HG03432 (cell line): ENCODE measurements around the gene MPP3.

ENCODE experiments used
- ATAC-seq: cut with Tn5 transposase; IDR thresholded peaks from one replicate; pipeline ENCODE4 v1.9.1; 2021; ENCODE audit warnings: mild to moderate bottlenecking, moderate library complexity; ENCODE audit not compliant: unreplicated experiment

The MPP3 gene

GRCh38 chr17:43774304-43775250 is 58.4 kb downstream of the MPP3 start:
- ATAC-seq: no peak

GRCh38 chr17:43772877-43773648 is 59.9 kb downstream of the MPP3 start:
- ATAC-seq: no peak

- ATAC-seq: no peak
Observed at GRCh38 chr17:43771463-43771862, 61.5 kb downstream of the MPP3 start.

- ATAC-seq: no peak
Observed at GRCh38 chr17:43770957-43771356, 62.0 kb downstream of the MPP3 start.

GRCh38 chr17:43769859-43770258 is 63.1 kb downstream of the MPP3 start:
- no peak for ATAC-seq

DNA sequence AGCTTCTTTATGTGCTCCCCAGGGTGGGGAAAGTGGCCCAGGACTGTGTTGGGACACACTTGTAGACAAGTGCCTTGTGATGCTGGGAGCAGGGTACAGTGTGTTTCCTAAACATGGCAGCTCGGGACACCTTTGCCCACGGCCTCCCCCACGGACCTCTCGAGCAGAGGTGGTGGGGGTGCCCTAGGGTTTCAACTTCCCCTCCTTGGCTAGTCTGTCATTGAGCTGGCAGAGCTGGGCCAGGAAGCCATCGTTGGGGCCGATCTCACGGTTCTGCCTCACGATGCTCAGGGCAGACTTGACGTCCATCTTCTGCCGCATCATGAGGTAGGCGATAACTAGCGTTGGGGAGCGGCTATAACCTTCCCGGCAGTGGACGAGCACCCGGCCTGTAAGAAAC is 63.5 kb downstream of the MPP3 start:
- ATAC-seq: no peak

- ATAC-seq: no peak
Observed at GRCh38 chr17:43768943-43769342, 64.0 kb downstream of the MPP3 start.

DNA sequence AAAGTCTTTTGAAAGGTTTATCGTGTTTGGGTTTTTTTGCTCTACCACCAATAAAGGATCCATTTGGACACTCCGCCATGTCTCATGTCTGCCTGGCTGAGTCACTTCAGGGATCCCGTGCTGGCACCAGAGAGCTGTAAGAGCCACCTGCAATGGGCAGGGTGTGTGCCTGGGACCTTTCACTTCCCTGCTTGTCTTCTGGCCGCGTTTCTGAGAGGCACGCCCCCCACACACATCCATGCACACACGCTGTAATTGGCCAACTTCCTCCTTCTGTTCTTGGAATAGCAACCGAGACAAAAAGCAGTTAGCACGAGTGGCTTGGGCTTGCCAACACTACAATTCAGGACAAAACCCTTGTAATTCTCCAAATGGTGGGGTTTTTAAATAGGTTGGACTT is 64.6 kb downstream of the MPP3 start:
- ATAC-seq: no peak

DNA sequence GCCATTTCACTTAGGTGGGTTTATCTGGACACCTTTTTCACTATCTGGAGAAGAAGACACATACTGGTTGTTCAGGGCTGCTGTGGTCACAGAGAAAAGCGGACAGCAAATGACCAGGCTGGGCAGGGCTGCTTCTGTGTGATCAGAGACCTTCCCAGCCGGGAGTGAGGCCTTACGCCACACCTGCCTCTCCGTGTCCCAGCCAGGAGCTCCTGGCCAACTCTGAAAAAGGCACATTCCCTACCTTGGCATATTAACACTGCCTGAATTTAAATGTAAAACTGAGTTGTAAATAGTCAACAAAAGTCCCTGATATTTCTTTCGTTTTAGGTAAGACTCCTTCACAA is 65.3 kb downstream of the MPP3 start:
- ATAC-seq: no peak

- ATAC-seq: no peak
Observed at GRCh38 chr17:43767053-43767712, 65.8 kb downstream of the MPP3 start.

- ATAC-seq: no peak
Observed at GRCh38 chr17:43766413-43767052, 66.4 kb downstream of the MPP3 start.

DNA sequence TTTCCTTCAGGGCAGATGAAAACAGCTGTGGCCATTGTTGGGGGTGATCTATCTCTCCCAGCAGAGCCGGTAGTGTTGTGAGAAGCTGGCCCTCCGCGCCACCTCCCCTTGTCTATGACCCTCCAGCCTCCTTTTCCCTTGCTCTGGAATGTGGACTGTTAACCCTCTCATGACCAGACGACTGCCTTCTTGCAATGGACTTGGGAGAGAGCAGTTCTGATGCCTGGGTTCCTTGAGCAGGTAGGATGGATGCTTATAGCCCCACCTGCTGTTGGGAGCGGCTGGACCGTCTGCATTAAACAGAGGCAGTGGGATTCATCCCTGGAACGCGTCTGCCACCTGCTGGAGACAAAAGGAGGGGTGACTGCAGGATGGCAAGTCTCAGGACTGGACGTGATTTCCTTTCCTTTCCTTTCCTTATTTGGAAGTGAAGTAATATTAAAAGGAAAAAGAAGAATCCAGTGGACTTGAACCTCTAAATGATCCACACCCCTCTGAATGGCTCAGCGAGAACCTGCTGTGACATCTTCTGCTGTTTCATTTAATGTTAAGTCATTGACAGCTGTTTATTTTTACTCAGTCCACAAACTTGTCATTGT is 72.6 kb downstream of the MPP3 start:
- ATAC-seq: no peak

GRCh38 chr17:43759836-43760235 is 73.1 kb downstream of the MPP3 start:
- ATAC-seq: no peak

- ATAC-seq: no peak
Observed at GRCh38 chr17:43758497-43759174, 74.3 kb downstream of the MPP3 start, which contains the start of gene SOST. Gene SOST, minus strand, starts transcription at chr17:43758791. Its CDS starts 50 bp downstream, at chr17:43758741.

- no peak for ATAC-seq
Observed at GRCh38 chr17:43758086-43758485, 74.9 kb downstream of the MPP3 start.

DNA sequence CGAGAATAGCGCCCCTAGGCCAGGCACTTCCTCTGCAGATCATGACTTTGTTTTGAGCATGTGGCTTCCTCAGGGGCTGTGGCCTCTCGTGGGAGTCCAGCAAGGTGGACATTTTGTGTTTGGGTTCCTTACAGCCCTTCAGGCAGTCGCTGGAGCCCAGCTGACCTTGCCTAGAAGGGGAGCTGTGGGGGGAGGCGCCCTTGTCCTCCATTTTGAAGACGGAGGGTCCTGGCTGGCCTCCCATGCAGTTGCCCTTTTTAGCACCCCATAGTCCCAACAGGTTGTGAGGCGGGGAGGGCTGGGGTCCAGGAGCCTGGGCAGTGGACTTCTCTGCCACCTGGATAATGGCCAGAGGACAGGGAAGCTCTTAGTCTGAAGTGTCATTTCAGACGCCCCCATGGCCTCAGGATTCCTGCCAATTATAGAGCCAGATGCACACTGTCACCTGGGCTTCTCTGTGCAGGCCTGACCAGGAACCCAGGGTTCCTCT is 75.7 kb downstream of the MPP3 start:
- ATAC-seq: no peak

DNA sequence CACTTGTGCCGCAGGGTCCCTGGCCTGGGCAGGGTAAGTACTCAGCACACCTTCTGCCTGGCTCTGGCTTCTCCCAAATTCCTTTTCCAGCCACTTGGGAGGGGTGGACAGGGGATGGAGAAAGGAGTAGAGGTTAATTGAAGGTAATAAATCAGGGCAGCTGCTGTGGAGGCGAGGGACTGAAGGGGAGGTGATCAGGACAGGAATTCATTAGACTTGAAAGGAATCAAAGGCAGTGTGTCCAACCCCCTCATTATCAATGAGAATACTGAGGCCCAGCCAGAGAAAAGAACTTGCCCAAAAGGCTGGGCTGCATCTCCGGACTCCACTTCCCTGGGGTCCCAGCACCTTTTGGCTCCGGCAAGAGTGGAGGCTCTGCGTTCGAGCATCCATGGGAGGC is 76.7 kb downstream of the MPP3 start:
- ATAC-seq: no peak

DNA sequence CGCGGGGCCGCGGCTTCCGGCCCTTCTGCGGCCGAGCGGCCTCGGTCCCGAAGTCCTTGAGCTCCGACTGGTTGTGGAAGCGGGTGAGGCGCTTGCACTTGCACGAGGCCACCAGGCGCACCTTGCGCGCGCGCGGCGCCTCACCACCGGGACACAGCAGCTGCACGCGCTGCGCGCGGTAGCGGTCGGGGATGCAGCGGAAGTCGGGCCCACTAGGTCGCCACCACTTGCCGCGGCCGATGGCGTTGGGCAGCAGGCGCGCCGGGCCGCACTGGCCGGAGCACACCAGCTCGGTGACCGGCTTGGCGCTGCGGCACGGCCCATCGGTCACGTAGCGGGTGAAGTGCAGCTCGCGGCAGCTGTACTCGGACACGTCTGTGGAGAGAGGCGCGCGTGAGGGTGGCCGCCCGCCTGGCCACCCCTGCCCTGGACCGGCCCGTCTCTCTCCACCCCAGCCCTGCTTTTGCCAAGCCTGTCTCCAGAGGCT is 77.5 kb downstream of the MPP3 start:
- ATAC-seq: no peak

GRCh38 chr17:43754947-43755346 is 78.0 kb downstream of the MPP3 start:
- ATAC-seq: no peak
